HS-5 (cell line): Measurements from ENCODE around the gene TH.

Experiments used
- DNase-seq: peaks from one replicate; pipeline ENCODE4 v3.0.0-alpha.2; 2012; ENCODE audit warnings: low read depth

Gene TH

DNA sequence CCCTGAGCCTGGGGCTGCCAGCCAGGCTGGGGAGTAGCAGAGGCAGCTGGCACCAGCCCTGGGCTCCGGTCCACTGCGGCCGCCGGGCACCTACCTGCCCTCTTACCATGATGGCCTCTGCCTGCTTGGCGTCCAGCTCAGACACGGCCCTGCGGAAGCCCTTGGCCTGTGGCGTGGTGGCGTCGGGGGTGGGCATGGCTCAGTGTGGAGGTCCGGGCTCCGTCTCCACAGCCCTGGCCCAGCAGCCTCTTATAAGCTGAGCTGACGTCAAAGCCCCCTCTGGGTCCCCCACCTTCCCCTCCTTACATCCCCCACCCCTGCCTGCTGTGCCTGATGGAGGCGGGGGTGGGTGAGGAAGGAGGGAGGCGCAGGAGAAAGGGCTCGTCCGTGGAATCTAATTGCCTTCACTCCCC is at the start of gene TH:
TH (minus strand) TSS at position 225 of the 413 bp plus-strand sequence; CDS start at position 196, 29 bp downstream.
- no peak for DNase-seq

DNA sequence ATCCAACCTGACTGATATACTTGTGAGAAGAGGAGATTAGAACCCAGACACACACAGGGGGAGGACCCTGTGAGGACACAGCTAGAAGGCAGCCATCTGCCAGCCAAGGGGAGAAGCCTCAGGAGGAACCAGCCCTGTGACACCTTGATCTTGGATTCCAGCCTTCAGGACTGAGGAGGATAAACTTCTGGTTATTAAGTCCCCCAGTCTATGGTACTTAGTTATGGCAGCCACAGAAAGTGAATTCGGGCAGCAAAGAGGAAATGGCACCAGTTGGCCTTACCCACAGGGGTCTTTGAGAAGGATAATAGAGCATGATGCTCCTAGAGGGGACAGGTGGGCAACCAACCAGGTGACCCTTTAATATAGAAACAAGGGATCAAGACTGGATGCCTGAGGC is 49.4 kb upstream of the TH start:
- no peak for DNase-seq

- no peak for DNase-seq
Measured at GRCh38 chr11:2220173-2220771, 48.7 kb upstream of the TH start.

- DNase-seq = no peak
Measured at GRCh38 chr11:2219318-2220017, 47.9 kb upstream of the TH start.

DNA sequence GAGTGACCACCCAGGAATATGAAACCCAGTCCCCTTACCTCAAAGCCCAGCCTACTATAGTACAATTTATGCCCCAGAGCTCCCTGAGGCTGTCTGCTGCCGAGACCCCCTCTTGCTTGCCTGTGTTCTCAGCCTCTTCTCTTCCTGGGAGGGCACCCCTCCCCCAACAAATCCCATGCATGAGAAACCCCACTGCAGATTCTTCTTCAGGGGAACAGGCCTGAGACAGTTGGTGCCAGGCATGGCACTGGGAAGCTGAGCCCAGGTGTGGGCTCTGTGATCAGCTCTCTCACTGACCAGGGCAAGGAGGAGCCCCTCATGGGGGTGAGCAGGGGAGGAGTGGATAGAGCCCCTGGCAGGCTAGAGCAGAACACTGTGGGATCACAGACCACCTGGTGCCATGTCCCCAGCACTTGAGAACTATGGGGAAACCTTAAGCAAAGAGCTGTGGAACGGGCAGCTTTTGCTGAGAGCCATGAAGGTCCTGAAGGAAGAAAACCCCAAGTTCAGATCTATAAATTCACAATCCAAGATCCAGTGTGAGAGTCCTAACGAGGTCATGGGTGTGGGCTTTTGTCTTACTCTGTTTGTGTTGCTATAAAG is 46.5 kb upstream of the TH start:
- DNase-seq = no peak

DNA sequence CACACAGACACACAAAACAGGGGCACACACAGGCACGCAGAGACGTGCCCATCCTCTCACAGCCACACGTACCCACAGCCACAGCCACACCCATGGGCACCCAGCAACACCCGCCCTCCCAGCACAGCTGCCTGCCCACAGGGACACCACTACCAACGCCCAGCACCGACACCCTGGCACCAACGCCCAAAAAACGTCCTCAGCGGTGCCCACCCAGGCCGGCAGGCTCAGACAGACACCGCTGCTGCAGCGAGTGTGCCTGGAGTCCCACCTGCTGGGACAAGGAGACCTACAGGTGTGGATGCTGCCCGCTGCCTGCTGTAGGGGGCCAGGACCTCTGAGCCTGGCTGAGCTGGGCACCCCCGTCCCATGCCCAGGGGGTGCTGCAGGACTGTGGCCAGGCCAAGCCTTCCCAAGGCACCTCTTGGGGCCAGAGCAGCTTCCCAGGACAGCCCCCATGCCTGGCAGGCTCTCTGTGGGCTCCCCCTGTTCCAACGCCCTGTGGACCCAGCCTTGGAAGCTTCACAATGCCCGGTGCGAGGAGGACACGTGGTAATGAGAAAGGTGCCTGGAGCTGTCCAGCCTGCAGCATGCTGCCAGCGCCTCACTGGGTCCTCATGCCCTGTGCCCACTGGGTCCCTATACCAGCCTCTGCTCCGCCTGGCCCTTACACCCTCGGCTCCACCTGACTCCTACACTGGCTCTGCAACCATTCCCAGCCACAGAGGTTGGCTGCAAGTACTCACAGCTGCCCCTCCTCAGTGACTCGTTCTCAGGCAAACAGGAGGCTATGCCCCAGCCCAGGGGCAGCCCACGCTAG is 45.8 kb upstream of the TH start:
- no peak for DNase-seq

DNA sequence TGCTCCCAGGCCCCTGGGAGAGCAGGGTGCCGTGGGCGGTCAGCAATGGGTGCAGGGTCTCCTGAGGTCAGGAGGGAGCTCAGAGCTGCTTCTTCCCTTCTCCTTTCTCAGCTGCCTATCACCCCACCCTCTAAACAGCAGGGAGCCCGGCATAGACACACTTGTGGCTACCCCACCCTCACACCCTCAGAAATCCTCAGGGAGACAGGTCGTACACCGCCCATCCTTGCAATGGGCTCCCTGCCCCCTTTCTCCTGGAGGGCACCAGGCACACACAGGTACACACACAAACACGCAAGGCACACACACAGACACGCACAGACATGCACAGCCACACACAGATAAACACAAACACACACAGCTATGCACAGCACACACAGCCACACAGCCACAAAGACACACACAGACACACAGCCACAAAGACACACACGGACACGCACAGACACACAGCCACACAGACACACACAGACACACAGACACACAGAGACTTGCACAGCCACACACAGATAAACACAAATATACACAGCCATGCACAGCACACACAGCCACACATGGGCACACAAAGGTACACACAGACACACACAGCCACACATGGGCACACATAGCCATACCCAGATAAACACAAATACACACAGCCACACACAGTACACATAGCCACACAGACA is 44.9 kb upstream of the TH start:
- no peak for DNase-seq

DNA sequence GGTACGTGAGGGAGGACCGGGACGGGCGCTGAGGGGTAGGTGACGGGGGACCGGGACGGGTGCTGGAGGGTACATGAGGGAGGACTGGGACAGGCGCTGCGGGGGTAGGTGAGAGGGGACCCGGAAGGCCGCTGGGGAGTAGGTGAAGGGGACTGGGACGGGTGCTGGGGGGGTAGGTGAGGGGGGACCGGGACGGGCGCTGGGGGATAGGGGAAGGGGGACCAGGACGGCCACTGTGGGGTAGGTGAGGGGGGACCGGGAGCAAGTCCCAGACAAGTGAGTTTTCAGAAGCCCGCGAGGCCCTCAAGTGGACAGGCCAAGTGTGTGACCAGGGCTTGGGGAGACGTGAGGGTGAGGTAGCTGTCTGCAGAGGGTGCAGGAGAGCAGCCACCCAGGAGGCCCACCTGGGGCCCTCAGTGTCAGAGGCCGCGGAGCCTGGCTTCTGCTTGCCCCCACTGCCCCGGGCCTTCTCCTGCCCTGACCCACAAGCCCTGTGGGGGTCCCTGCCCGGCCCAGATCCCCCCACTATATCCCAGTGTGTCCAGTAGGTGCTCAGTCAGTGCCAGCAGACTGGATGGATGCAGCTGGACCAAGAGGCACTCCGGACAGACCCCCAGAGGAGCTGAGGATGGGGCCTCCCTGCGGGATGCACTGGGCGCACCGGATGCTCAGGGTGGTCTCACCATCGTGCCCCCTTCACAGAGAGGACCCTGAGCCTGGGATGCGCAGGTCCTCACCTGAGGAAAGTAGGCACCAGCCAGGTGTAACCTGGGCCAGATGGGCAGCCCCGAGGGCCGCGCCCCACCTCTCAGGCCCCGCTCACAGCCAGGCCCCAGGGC is 44.2 kb upstream of the TH start:
- DNase-seq = no peak

DNA sequence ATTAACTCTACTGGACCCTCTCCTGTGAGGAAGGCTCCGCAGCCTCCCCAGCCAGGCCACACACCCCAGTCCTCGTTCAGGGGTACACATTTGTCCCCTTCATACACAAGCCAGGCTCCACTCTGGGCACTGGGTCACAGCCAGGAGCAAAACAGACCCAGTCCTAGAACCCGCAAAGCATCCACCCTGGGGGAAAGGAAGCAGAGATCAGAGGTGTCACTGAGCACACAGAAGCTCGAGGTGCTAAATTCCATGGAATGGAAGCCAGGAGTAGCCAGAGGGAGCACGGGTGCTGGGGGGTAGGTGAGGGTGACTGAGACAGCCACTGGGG is 43.6 kb upstream of the TH start:
- no peak for DNase-seq

DNA sequence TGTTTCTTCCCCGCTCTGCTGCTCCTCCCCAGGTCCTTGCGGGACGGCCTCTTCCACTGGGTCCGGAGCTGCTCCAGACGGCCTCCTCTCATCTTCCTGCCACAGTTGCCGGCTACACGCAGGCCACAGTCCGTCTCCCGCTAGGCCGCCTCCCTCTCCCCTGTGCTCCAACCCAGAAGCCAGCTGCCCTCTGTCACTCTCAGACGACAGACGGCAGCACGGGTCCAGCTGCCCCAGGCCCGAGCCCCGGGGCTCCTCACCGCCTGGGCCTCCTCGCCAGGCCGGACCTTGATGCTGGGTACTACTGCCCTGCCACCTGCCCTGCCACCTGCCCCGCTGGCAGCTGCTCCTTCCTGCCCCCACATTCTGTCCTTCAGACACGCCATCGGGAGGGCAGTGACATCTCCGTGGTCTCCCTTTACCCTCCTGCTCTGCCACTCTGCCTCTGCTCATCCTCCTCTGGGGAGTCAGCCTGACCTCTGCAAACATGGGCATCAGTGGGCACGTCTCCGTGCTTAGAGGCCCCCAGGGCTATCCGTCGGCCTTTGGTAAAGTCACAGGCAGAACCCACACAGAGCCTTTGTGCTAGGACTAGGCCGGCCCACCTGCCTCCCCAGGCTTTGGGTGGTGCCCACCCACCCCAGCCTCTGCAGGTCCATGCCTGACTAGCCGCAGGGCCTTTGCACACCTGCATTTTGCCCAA is 43.1 kb upstream of the TH start:
- DNase-seq = no peak

GRCh38 chr11:2213890-2214526 is 42.4 kb upstream of the TH start:
- DNase-seq = no peak

DNA sequence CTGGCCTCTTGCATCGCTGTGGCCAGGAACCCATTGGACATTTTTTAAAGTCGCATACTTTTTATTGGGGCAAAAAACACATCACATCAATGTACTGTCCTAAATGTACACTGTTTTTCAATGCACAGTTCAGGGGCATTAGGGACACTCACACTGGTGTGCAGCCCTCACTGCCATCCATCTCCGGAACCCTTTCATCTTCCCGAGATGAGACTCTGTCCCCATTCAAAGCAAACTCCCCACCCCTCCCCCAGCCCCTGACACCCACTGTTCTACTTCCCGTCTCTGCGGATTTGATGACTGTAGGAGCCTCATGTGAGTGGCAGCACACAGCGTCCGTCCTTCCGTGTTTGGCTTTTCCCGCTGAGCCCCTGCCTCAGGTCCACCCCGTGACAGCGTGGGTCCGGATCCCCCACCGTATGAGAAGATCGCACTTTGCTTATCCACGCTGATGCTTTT is 41.8 kb upstream of the TH start:
- DNase-seq = no peak

DNA sequence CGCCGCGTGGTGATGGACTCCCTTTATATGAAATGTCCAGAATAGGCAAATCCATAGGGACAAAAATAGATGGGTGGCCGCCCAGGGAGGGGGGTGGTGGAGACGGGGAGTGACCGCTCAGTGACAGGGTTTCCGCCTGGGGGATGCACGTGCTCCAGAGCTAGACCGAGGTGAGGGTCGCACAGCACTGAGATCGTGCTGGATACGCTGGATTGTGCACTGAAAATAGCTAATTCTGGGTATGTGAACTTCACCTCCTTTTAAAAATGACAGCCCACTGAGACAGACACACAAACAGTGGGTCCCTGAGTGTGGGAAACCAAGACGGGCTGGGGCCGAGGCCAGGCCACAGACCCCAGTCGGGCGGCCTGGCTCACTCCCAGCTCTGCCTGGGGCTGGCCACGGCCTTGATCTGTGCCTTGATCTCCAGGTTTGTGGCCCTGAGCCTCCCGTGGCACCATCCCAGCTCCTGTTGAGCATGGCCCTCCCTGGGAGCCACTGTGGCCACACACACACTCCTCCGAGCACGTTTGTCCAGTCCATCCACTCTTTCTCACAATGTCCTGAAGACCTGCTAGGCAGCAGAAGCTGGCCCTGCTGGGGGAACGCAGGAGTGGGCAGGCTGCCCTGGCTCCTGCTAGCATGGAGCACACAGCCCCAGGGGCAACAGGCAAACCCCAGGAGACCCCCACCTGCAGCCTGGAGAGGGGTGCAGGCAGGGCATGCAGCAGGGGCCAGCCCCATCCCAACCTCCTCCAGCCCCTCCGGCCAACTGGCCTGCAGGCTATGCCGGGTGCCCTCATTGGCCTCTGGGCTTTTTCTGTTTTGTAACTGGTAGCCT is 41.0 kb upstream of the TH start:
- no peak for DNase-seq

DNA sequence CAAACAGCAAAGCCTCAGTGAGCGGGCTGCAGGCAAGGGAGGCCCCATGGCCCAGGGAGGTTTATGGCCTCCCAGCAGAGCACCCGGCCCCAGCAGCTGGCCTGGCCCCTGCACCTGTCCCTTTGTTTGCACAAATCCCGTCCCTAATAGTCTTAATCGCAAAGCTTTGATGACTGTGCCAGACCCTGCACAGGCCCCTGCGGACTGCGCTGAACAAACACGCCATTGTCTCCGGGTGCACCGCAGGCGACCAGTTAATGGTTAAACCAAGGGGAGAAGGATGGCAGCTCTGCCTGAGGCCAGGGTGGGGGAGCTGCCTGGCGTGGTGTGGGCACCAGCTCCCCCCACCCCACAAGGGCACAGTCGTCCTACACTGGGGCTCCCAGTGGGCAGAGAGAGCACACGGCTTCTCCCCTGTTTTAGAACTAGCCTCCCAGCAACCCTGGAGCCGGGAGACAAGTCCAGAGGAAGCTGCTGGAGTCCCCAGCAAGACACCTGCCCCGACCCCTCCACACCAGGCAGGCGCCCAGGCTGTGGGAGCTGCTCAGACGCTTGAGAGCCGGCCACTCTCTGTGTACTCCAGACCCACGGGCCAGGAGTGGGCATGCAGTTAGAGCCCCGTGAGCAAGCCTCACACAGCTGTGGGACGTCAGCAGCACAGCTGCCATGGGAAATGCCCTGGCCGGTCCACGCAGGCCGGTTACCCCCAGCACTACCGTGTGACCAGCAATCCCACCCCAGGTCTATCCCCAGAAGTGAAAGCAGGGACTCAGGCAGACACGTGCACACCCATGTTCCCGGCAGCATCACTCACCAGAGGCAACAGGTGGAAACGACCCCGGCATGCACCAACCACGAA is 39.7 kb upstream of the TH start:
- DNase-seq = no peak

DNA sequence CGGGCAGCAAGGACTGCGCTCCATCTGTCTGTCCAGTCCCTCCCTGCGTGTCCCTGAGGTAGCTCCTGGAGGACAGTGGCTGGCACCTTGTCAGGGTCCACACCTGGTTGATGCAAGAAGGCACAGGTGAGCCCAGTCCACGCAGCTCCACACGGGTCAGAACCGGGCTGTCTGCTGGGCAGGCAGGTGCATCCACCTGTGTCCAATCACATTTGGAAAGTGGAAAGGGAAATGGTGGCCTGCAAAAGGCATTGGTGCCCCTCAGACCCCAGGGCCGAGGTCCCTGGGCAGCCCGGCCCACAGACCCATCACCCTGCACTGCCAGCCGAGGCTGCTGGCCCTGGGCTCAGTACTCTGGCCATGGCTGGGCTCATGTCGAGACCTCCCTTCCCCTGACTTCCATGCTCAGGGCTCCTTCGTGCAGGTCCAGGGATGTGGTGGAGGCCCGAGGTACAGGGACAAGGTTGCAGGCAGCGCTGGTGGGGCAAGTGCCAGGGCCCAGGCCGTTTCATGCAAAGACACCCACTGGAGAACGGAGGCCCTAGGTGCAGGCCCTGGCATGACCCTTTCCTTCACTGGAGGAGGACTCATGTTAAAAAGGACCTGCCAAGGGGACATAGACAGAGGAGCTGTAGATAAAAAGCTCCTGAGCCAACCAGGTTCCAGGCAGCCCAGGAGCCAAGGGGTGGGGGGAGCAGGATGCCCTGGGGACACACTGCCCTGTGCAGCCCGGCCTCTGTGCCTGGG is 38.9 kb upstream of the TH start:
- DNase-seq = no peak

GRCh38 chr11:2209900-2210321 is 38.3 kb upstream of the TH start:
- no peak for DNase-seq

DNA sequence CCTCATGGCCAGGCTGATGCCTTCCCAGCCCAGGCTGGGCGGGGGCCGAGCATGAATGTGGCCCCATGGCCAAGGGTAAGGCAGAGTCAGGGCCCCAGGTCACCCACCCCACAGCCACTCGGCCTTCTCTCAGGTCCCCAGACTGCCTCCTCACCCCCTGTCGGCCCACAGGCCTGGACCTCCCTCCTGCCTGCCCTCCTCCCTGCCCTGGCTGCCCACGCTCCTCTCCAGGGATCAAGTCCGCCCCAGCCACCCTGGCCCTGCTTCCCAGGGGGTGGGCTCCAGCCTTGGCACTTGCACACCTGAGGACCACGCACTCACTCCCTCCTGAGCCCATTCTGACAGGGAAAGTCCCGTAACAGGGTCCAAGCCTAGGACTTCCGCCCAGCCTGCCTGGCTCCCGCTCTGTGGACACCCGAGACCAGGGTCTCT is 37.8 kb upstream of the TH start:
- DNase-seq = no peak
